Keratinocyte (primary cell): ENCODE results near the gene SH2D2A. TPM values are rescaled to one million over a fixed set of nuclear protein-coding genes. Genes with fewer than 3 reads are reported as not detected.

Experiments used
- DNase-seq: peaks from one replicate; pipeline ENCODE4 v3.0.0-alpha.2; 2011; ENCODE audit warnings: low read depth, missing footprints, low spot score
- FAIRE-seq: peaks from 2 replicates; lab custom pipeline; 2011; peaks lifted over from hg19 to GRCh38; lab: Jason Lieb, UNC
- H2AFZ ChIP-seq: 2 replicates; pipeline ENCODE4 v1.6.0; 2012; ENCODE audit warnings: low read length, control low read depth, inconsistent platforms; ENCODE audit not compliant: control insufficient read depth
- H3K27ac ChIP-seq: 2 replicates; pipeline ENCODE4 v1.5.1; 2011; ENCODE audit warnings: low read length; ENCODE audit not compliant: control insufficient read depth, insufficient read depth
- H3K27me3 ChIP-seq: 3 replicates; pipeline ENCODE4 v1.6.0; 2011; ENCODE audit warnings: low read length; ENCODE audit not compliant: control insufficient read depth, insufficient read depth; ENCODE audit errors: extremely low read depth
- H3K36me3 ChIP-seq, 2 experiments: 2 replicates in 1 of 2; 3 replicates in 1 of 2; pipeline ENCODE4 v1.5.1; 2011; ENCODE audit warnings: low read length in 2 of 2, mild to moderate bottlenecking in 1 of 2; ENCODE audit not compliant: control insufficient read depth in 2 of 2, insufficient read depth in 2 of 2; ENCODE audit errors: extremely low read depth in 1 of 2
- H3K4me1 ChIP-seq: 3 replicates; pipeline ENCODE4 v1.5.1; 2011; ENCODE audit warnings: low read length; ENCODE audit not compliant: control insufficient read depth, insufficient read depth; ENCODE audit errors: extremely low read depth
- H3K4me2 ChIP-seq: 3 replicates; pipeline ENCODE4 v1.6.0; 2011; ENCODE audit warnings: low read depth, low read length; ENCODE audit not compliant: control insufficient read depth, insufficient read depth; ENCODE audit errors: extremely low read depth
- H3K4me3 ChIP-seq, 3 experiments: fragments of 200-600 bp in 1 of 3; sonication (generic) in 1 of 3; 2 replicates in 2 of 3; 3 replicates in 1 of 3; pipeline ENCODE4 v1.5.1; 2011 to 2016; ENCODE audit warnings: low read length in 3 of 3, mild to moderate bottlenecking in 3 of 3, control low read depth in 2 of 3, inconsistent platforms in 1 of 3, low read depth in 1 of 3, mixed read lengths in 1 of 3, mixed run types in 1 of 3, moderate library complexity in 1 of 3; ENCODE audit not compliant: control insufficient read depth in 2 of 3, insufficient read depth in 2 of 3; ENCODE audit errors: extremely low read depth in 1 of 3
- H3K79me2 ChIP-seq: 2 replicates; pipeline ENCODE4 v1.6.0; 2012; ENCODE audit warnings: low read length; ENCODE audit not compliant: control insufficient read depth, insufficient read depth
- H3K9ac ChIP-seq: 3 replicates; pipeline ENCODE4 v1.6.0; 2011; ENCODE audit warnings: low read length; ENCODE audit not compliant: control insufficient read depth, insufficient read depth; ENCODE audit errors: extremely low read depth
- H3K9me1 ChIP-seq: 3 replicates; pipeline ENCODE4 v1.6.0; 2011; ENCODE audit warnings: low read length; ENCODE audit not compliant: control insufficient read depth, insufficient read depth; ENCODE audit errors: extremely low read depth
- H3K9me3 ChIP-seq: 2 replicates; pipeline ENCODE4 v1.5.1; 2012; ENCODE audit warnings: low read depth, low read length; ENCODE audit not compliant: control insufficient read depth
- H4K20me1 ChIP-seq: 3 replicates; pipeline ENCODE4 v1.6.0; 2011; ENCODE audit warnings: low read length; ENCODE audit not compliant: control insufficient read depth, insufficient read depth; ENCODE audit errors: extremely low read depth
- EZH2 ChIP-seq: IDR thresholded peaks from one replicate; pipeline ENCODE4 v1.6.1; 2012; ENCODE audit warnings: inconsistent platforms, mild to moderate bottlenecking, low read length, moderate library complexity
- dilution Hi-C: fragments of 300-500 bp; cut with MboI; formaldehyde crosslinking; loops from one replicate; pipeline ENCODE4 v1.7.0; 2020; ENCODE audit warnings: low sequenced_read_pairs; ENCODE audit not compliant: extremely low pct_ligation_motif_present
- polyA plus RNA-seq, 5 experiments: library from polyadenylated mRNA; depleted of rRNA in 3 of 5; stranded (reverse) in 3 of 5; stranded (forward) in 1 of 5; unstranded in 1 of 5; fragments of >200 nt; gene quantifications; 1 replicate in 1 of 5; 2 replicates in 3 of 5; 3 replicates in 1 of 5; pipeline versions ENCODE4 v1.2.1 to v1.2.3, GENCODE V29; 2011 to 2012; ENCODE audit warnings: missing spikeins in 2 of 5, low read depth in 1 of 5, low replicate concordance in 1 of 5
- TF ChIP-seq, protein P1 (sequence below), 3 experiments: IDR thresholded peaks in 1 of 3; conservative IDR thresholded peaks in 1 of 3; optimal IDR thresholded peaks in 1 of 3; 2 replicates in 2 of 3; 3 replicates in 1 of 3; pipeline versions ENCODE3 to v1.5.1; 2011; ENCODE audit warnings: low read length in 3 of 3, mild to moderate bottlenecking in 3 of 3, moderate library complexity in 2 of 3, control low read depth in 1 of 3, inconsistent platforms in 1 of 3; ENCODE audit not compliant: insufficient read depth in 2 of 3; ENCODE audit errors: extremely low read depth in 1 of 3

SH2D2A gene
- polyA plus RNA-seq, 1 donor (not counting 4 experiments of a cell fraction or from before 2014, with no cell fraction given), result 2.5 TPM

DNA sequence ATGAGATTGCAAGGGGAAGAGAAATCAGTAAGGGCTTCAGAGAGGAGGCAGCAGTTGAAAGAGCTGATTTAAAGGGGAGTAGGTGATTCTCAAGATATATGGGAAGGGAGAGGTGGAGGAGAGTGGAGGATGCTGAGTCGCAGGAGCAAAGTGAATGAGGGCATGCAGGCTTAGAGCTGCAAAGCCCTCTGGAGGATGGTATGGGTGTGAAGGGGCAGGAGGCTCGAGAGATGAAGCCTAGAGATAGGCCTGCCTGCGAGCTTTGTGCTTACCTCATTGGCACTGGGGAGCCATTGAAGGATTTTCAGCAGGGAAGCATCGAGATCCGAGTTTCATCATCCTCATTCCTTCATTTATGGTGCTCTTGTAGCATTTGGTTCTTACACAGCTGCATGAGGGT is 15.8 kb upstream of the SH2D2A start:
- DNase-seq, result no peak
- Histone ChIP-seq H3K9me3 (no peaks in the 10 kb centered on the region), H3K79me2 (no peaks in the 10 kb centered on the region), H3K27ac (no peak overlapping the region), H3K9me1 (no peaks in the 10 kb centered on the region), H3K4me2 (no peak overlapping the region), H3K36me3 (no peaks in the 10 kb centered on the region), H4K20me1 (no peaks in the 10 kb centered on the region), H2AFZ (no peak overlapping the region), H3K4me3 (no peak overlapping the region), H3K4me1 (no peaks in the 10 kb centered on the region), H3K27me3 (peaks cover 39% of the 10 kb centered on the region), H3K9ac (no peak overlapping the region)
- no peak for FAIRE-seq
- dilution Hi-C loops, result no loop called here
- TF ChIP-seq EZH2, result no peak
- TF ChIP-seq, protein P1, sequence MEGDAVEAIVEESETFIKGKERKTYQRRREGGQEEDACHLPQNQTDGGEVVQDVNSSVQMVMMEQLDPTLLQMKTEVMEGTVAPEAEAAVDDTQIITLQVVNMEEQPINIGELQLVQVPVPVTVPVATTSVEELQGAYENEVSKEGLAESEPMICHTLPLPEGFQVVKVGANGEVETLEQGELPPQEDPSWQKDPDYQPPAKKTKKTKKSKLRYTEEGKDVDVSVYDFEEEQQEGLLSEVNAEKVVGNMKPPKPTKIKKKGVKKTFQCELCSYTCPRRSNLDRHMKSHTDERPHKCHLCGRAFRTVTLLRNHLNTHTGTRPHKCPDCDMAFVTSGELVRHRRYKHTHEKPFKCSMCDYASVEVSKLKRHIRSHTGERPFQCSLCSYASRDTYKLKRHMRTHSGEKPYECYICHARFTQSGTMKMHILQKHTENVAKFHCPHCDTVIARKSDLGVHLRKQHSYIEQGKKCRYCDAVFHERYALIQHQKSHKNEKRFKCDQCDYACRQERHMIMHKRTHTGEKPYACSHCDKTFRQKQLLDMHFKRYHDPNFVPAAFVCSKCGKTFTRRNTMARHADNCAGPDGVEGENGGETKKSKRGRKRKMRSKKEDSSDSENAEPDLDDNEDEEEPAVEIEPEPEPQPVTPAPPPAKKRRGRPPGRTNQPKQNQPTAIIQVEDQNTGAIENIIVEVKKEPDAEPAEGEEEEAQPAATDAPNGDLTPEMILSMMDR (optimal IDR thresholded peaks at IDR 0.05 in 1 of 3, IDR thresholded peaks at IDR 0.05 in 1 of 3, conservative IDR thresholded peaks at IDR 0.05 in 1 of 3; ENCODE audit: extremely low read depth in 1 of 3, insufficient read depth in 2 of 3, low read length in 3 of 3), result peak in 1 of 3 experiments; percentile 19

- H3K9ac ChIP-seq, result no peak overlapping the region
- H3K4me3 ChIP-seq, result no peak overlapping the region
- no peaks in the 10 kb centered on the region for H4K20me1 ChIP-seq
- H3K36me3 ChIP-seq, result no peaks in the 10 kb centered on the region
- no peak for FAIRE-seq
- TF ChIP-seq, protein P1 (optimal IDR thresholded peaks at IDR 0.05 in 1 of 3, IDR thresholded peaks at IDR 0.05 in 1 of 3, conservative IDR thresholded peaks at IDR 0.05 in 1 of 3; ENCODE audit: extremely low read depth in 1 of 3, insufficient read depth in 2 of 3, low read length in 3 of 3), result no peak
- TF ChIP-seq EZH2, result no peak
- no peaks in the 10 kb centered on the region for H3K4me1 ChIP-seq
- no peak overlapping the region for H2AFZ ChIP-seq
- no peak for DNase-seq
- dilution Hi-C loops, result no loop called here
- no peak overlapping the region for H3K27ac ChIP-seq
- no peak overlapping the region for H3K4me2 ChIP-seq
- H3K27me3 ChIP-seq, result peaks cover 13% of the 10 kb centered on the region
- no peaks in the 10 kb centered on the region for H3K9me1 ChIP-seq
- no peaks in the 10 kb centered on the region for H3K79me2 ChIP-seq
- no peaks in the 10 kb centered on the region for H3K9me3 ChIP-seq
Observed at GRCh38 chr1:156828400-156829124, 11.9 kb upstream of the SH2D2A start.
